ENCODE results near the gene ADAMTS12. TPM values are rescaled to one million over a fixed set of nuclear protein-coding genes. Genes with fewer than 3 reads are reported as not detected.

Gene ADAMTS12
- polyA plus RNA-seq, 3 donors: not detected

DNA sequence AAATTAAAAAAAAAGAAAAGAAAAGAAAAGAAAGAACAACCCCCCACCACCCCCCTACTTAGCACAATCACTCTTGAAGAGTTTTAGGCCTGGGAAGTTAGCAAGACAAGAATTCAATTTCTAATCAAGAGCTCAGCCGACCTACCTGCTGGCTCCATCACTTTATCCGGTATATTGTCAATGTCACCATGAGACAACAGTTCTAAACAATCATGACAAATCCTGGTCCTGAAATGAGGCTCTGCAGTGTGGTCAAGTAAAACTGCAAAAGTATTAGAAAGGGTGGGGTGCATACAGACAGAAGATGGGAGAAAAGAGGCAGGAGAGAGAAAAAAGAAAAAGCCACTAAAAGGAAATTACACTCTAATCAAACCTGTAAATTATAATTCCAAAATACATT is 287.3 kb downstream of the ADAMTS12 start:
- no peak overlapping the region for H3K4me3 Mint-ChIP-seq
- no peak overlapping the region for H3K4me3 ChIP-seq (replicated peaks in 1 of 3; ENCODE audit: low read depth in 2 of 3, low read length in 3 of 3)
- DNase-seq: no peak
- no peak overlapping the region for H3K27ac Mint-ChIP-seq
- H3K27ac ChIP-seq (ENCODE audit: low read depth in 1 of 2, low read length in 2 of 2): no peak overlapping the region
- H3K27me3 Mint-ChIP-seq (ENCODE audit: low read depth in 3 of 3): peaks cover 0 to 3% (median 0%) of the 10 kb centered on the region in 3 donors
- no CpG with 5 or more reads among the region's 2 CpGs for WGBS (ENCODE audit: insufficient coverage)
- H3K79me2 ChIP-seq (ENCODE audit: insufficient read depth, low read length): no peaks in the 10 kb centered on the region
- no peak overlapping the region for H3K9ac ChIP-seq (ENCODE audit: insufficient read depth, low read length, poor library complexity, severe bottlenecking)
- no peaks in the 10 kb centered on the region for H4K20me1 ChIP-seq (ENCODE audit: insufficient read depth, low read length)
- H3K27me3 ChIP-seq (ENCODE audit: control insufficient read depth in 2 of 2, insufficient read depth in 2 of 2, low read length in 2 of 2): peaks cover 0 to 3% of the 10 kb centered on the region in 2 donors
- no peak overlapping the region for H3K4me2 ChIP-seq (replicated peaks; ENCODE audit: extremely low read depth, low read length, poor library complexity, severe bottlenecking)
- H3K9me3 Mint-ChIP-seq: peaks cover 0 to 5% (median 0%) of the 10 kb centered on the region in 7 donors
- intact Hi-C loops (cut with micrococcal nuclease): no loop called here
- no peaks in the 10 kb centered on the region for H3K4me1 Mint-ChIP-seq
- no peaks in the 10 kb centered on the region for H3K4me1 ChIP-seq (ENCODE audit: control insufficient read depth in 1 of 2, insufficient read depth in 2 of 2, low read length in 2 of 2)
- H3K36me3 Mint-ChIP-seq: no peaks in the 10 kb centered on the region
- H3K9me3 ChIP-seq (replicated peaks in 1 of 2; ENCODE audit: control insufficient read depth in 1 of 2, insufficient read depth in 1 of 2, low read length in 2 of 2): no peaks in the 10 kb centered on the region
- H3K36me3 ChIP-seq (replicated peaks in 1 of 2; ENCODE audit: control insufficient read depth in 1 of 2, insufficient read depth in 2 of 2, low read length in 2 of 2): no peaks in the 10 kb centered on the region
- TF ChIP-seq, protein P1, sequence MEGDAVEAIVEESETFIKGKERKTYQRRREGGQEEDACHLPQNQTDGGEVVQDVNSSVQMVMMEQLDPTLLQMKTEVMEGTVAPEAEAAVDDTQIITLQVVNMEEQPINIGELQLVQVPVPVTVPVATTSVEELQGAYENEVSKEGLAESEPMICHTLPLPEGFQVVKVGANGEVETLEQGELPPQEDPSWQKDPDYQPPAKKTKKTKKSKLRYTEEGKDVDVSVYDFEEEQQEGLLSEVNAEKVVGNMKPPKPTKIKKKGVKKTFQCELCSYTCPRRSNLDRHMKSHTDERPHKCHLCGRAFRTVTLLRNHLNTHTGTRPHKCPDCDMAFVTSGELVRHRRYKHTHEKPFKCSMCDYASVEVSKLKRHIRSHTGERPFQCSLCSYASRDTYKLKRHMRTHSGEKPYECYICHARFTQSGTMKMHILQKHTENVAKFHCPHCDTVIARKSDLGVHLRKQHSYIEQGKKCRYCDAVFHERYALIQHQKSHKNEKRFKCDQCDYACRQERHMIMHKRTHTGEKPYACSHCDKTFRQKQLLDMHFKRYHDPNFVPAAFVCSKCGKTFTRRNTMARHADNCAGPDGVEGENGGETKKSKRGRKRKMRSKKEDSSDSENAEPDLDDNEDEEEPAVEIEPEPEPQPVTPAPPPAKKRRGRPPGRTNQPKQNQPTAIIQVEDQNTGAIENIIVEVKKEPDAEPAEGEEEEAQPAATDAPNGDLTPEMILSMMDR (IDR thresholded peaks at IDR 0.05): no peak
- no peak overlapping the region for H2AFZ ChIP-seq (ENCODE audit: insufficient read depth, low read depth, low read length, poor library complexity, severe bottlenecking)

DNA sequence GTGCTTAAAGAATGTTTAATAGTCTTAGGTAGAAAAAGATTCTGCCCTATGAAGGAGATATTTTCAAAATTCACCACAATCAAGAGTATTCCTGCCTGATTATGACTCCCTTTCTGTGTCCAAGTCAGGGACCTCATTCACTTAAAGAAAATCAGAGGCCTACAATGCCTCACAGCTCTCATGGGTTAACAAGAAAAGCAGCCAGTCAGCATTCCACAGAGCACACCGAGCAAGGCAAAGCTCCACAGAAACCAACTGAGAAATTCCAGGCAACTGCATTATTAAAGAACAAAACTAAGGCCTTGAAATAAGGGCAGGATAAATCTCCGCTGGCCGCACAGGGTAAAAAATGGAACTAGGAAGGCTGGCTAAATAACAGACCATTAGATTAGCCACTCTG is 289.9 kb downstream of the ADAMTS12 start:
- no peaks in the 10 kb centered on the region for H3K36me3 Mint-ChIP-seq
- Histone ChIP-seq H2AFZ (ENCODE audit: insufficient read depth, low read depth, low read length, poor library complexity, severe bottlenecking) (no peak overlapping the region), H3K27ac (ENCODE audit: low read depth in 1 of 2, low read length in 2 of 2) (no peak overlapping the region), H3K27me3 (ENCODE audit: control insufficient read depth in 2 of 2, insufficient read depth in 2 of 2, low read length in 2 of 2) (peaks cover 0 to 3% of the 10 kb centered on the region in 2 donors), H3K4me3 (replicated peaks in 1 of 3; ENCODE audit: low read depth in 2 of 3, low read length in 3 of 3) (no peak overlapping the region), H3K9ac (ENCODE audit: insufficient read depth, low read length, poor library complexity, severe bottlenecking) (no peak overlapping the region), H3K4me2 (replicated peaks; ENCODE audit: extremely low read depth, low read length, poor library complexity, severe bottlenecking) (no peak overlapping the region), H3K36me3 (replicated peaks in 1 of 2; ENCODE audit: control insufficient read depth in 1 of 2, insufficient read depth in 2 of 2, low read length in 2 of 2) (no peaks in the 10 kb centered on the region), H3K9me3 (replicated peaks in 1 of 2; ENCODE audit: control insufficient read depth in 1 of 2, insufficient read depth in 1 of 2, low read length in 2 of 2) (no peaks in the 10 kb centered on the region), H4K20me1 (ENCODE audit: insufficient read depth, low read length) (no peaks in the 10 kb centered on the region), H3K4me1 (ENCODE audit: control insufficient read depth in 1 of 2, insufficient read depth in 2 of 2, low read length in 2 of 2) (no peaks in the 10 kb centered on the region), H3K79me2 (ENCODE audit: insufficient read depth, low read length) (no peaks in the 10 kb centered on the region)
- no peak overlapping the region for H3K27ac Mint-ChIP-seq
- H3K4me3 Mint-ChIP-seq: no peak overlapping the region
- H3K4me1 Mint-ChIP-seq: no peaks in the 10 kb centered on the region
- WGBS (ENCODE audit: insufficient coverage): no CpG with 5 or more reads among the region's 3 CpGs
- H3K9me3 Mint-ChIP-seq: peaks cover 0 to 2% (median 0%) of the 10 kb centered on the region in 7 donors
- DNase-seq: no peak
- H3K27me3 Mint-ChIP-seq (ENCODE audit: low read depth in 3 of 3): peaks cover 0 to 2% (median 0%) of the 10 kb centered on the region in 3 donors
- intact Hi-C loops (cut with micrococcal nuclease): no loop called here
- TF ChIP-seq, protein P1 (IDR thresholded peaks at IDR 0.05): no peak

Measured in CD14-positive monocyte (primary cell).